ENCODE data around the gene TMEM98.
"Not testable (repeated sequence)": the region's sequence is repeated elsewhere in the genome, so short reads cannot be mapped to it uniquely, and the experiment has no call there.

Gene TMEM98

GRCh38 chr17:32980230-32980629 is 52.3 kb downstream of the TMEM98 start:
- no peak for DNase-seq (ENCODE audit: low read depth in 2 of 2)

GRCh38 chr17:32981611-32982010 is 53.7 kb downstream of the TMEM98 start:
- not testable (repeated sequence) for DNase-seq (ENCODE audit: low read depth in 2 of 2)

GRCh38 chr17:32985050-32985756 is 57.2 kb downstream of the TMEM98 start:
- no peak for DNase-seq (ENCODE audit: low read depth in 2 of 2)

- not testable (repeated sequence) for DNase-seq (ENCODE audit: low read depth in 2 of 2)
Observed at GRCh38 chr17:32987453-32987805, 59.5 kb downstream of the TMEM98 start.

GRCh38 chr17:32987868-32988267 is 59.9 kb downstream of the TMEM98 start:
- not testable (repeated sequence) for DNase-seq (ENCODE audit: low read depth in 2 of 2)

- no peak for DNase-seq (ENCODE audit: low read depth in 2 of 2)
Observed at GRCh38 chr17:32988481-32989101, 60.6 kb downstream of the TMEM98 start.

- DNase-seq (ENCODE audit: low read depth in 2 of 2) = no peak
Observed at GRCh38 chr17:32992321-32993033, 64.5 kb downstream of the TMEM98 start.

- DNase-seq (ENCODE audit: low read depth in 2 of 2) = no peak
Observed at GRCh38 chr17:32993977-32994376, 66.0 kb downstream of the TMEM98 start.
